ENCODE data around the gene CCR2.
"Not testable (repeated sequence)": the region's sequence is repeated elsewhere in the genome, so short reads cannot be mapped to it uniquely, and the experiment has no call there.

Gene CCR2

GRCh38 chr3:46378426-46378942 lies 24.6 kb downstream of the CCR2 start:
- Mint-ChIP-seq H3K36me3 (no peaks in the 10 kb centered on the region), H3K27ac (peak overlapping the region; percentile 2), H3K4me3 (no peak overlapping the region), H3K27me3 (peaks cover 8 to 16% of the 10 kb centered on the region in 2 donors), H3K9me3 (no peaks in the 10 kb centered on the region), H3K4me1 (peaks cover 20 to 29% of the 10 kb centered on the region in 2 donors)
- peak; percentile 36 for DNase-seq
- ATAC-seq (replicated peaks): peak; percentile 72 to 79

- ATAC-seq (replicated peaks): no peak
- no peak for DNase-seq
- H3K36me3 Mint-ChIP-seq: no peaks in the 10 kb centered on the region
- H3K27ac Mint-ChIP-seq: peak overlapping the region; percentile 31
- H3K27me3 Mint-ChIP-seq: peaks cover 0 to 5% of the 10 kb centered on the region in 2 donors
- H3K4me1 Mint-ChIP-seq: peaks cover 31 to 45% of the 10 kb centered on the region in 2 donors
- H3K9me3 Mint-ChIP-seq: no peaks in the 10 kb centered on the region
- no peak overlapping the region for H3K4me3 Mint-ChIP-seq
These were observed 26.7 kb downstream of the CCR2 start for GRCh38 chr3:46380471-46381221.

GRCh38 chr3:46381625-46382024 lies 27.7 kb downstream of the CCR2 start:
- Mint-ChIP-seq H3K4me1 (peaks cover 35 to 53% of the 10 kb centered on the region in 2 donors), H3K9me3 (no peaks in the 10 kb centered on the region), H3K4me3 (no peak overlapping the region), H3K36me3 (no peaks in the 10 kb centered on the region), H3K27ac (no peak overlapping the region), H3K27me3 (peaks cover 0 to 5% of the 10 kb centered on the region in 2 donors)
- ATAC-seq (replicated peaks) (no peak), DNase-seq (no peak)

- H3K4me3 Mint-ChIP-seq: peak overlapping the region in 1 of 2 donors; percentile 39
- no peaks in the 10 kb centered on the region for H3K36me3 Mint-ChIP-seq
- H3K27me3 Mint-ChIP-seq: peaks cover 0 to 1% of the 10 kb centered on the region in 2 donors
- H3K4me1 Mint-ChIP-seq: peaks cover 33 to 49% of the 10 kb centered on the region in 2 donors
- DNase-seq: no peak
- peak; percentile 72 to 77 for ATAC-seq (replicated peaks)
- H3K9me3 Mint-ChIP-seq: no peaks in the 10 kb centered on the region
- H3K27ac Mint-ChIP-seq: peak overlapping the region; percentile 78
These were observed 29.5 kb downstream of the CCR2 start for GRCh38 chr3:46383211-46383950.

- no peaks in the 10 kb centered on the region for H3K27me3 Mint-ChIP-seq
- peak overlapping the region in 1 of 2 donors; percentile 39 for H3K4me3 Mint-ChIP-seq
- DNase-seq (no peak), ATAC-seq (replicated peaks) (peak; percentile 60)
- peaks cover 32 to 47% of the 10 kb centered on the region in 2 donors for H3K4me1 Mint-ChIP-seq
- H3K27ac Mint-ChIP-seq: no peak overlapping the region
- no peaks in the 10 kb centered on the region for H3K36me3 Mint-ChIP-seq
- no peaks in the 10 kb centered on the region for H3K9me3 Mint-ChIP-seq
These were observed 30.0 kb downstream of the CCR2 start for GRCh38 chr3:46383951-46384330.

- ATAC-seq (replicated peaks) (peak; percentile 77 to 78), DNase-seq (no peak)
- Mint-ChIP-seq H3K4me3 (peak overlapping the region in 1 of 2 donors; percentile 1), H3K27me3 (no peaks in the 10 kb centered on the region), H3K4me1 (peaks cover 23 to 33% of the 10 kb centered on the region in 2 donors), H3K27ac (no peak overlapping the region), H3K36me3 (no peaks in the 10 kb centered on the region), H3K9me3 (no peaks in the 10 kb centered on the region)
These were observed 32.3 kb downstream of the CCR2 start for GRCh38 chr3:46386205-46386604.

- H3K4me1 Mint-ChIP-seq: peaks cover 11 to 20% of the 10 kb centered on the region in 2 donors
- not testable (repeated sequence) for H3K9me3 Mint-ChIP-seq; ATAC-seq (replicated peaks); H3K27me3 Mint-ChIP-seq; H3K4me3 Mint-ChIP-seq; H3K27ac Mint-ChIP-seq; H3K36me3 Mint-ChIP-seq; DNase-seq
These were observed 34.9 kb downstream of the CCR2 start for GRCh38 chr3:46388847-46389246.

- H3K36me3 Mint-ChIP-seq: no peaks in the 10 kb centered on the region
- H3K9me3 Mint-ChIP-seq: no peaks in the 10 kb centered on the region
- DNase-seq: no peak
- no peak for ATAC-seq (replicated peaks)
- no peak overlapping the region for H3K4me3 Mint-ChIP-seq
- peaks cover 8 to 16% of the 10 kb centered on the region in 2 donors for H3K4me1 Mint-ChIP-seq
- no peak overlapping the region for H3K27ac Mint-ChIP-seq
- H3K27me3 Mint-ChIP-seq: no peaks in the 10 kb centered on the region
These were observed 35.4 kb downstream of the CCR2 start for GRCh38 chr3:46389306-46389705.

- not testable (repeated sequence) for ATAC-seq (replicated peaks); H3K27ac Mint-ChIP-seq; DNase-seq; H3K4me3 Mint-ChIP-seq; H3K9me3 Mint-ChIP-seq; H3K36me3 Mint-ChIP-seq; H3K27me3 Mint-ChIP-seq
- H3K4me1 Mint-ChIP-seq: peaks cover 14 to 17% of the 10 kb centered on the region in 2 donors
These were observed 37.6 kb downstream of the CCR2 start for GRCh38 chr3:46391526-46391925.

GRCh38 chr3:46393011-46393410 lies 39.1 kb downstream of the CCR2 start:
- Mint-ChIP-seq H3K27me3 (peaks cover 4 to 5% of the 10 kb centered on the region in 2 donors), H3K4me1 (peaks cover 19 to 23% of the 10 kb centered on the region in 2 donors), H3K4me3 (no peak overlapping the region), H3K9me3 (no peaks in the 10 kb centered on the region), H3K27ac (no peak overlapping the region), H3K36me3 (no peaks in the 10 kb centered on the region)
- DNase-seq: no peak
- ATAC-seq (replicated peaks): no peak

- Mint-ChIP-seq H3K36me3 (no peaks in the 10 kb centered on the region), H3K27me3 (peaks cover 4 to 5% of the 10 kb centered on the region in 2 donors), H3K9me3 (no peaks in the 10 kb centered on the region), H3K4me1 (peaks cover 19 to 23% of the 10 kb centered on the region in 2 donors), H3K4me3 (no peak overlapping the region), H3K27ac (no peak overlapping the region)
- ATAC-seq (replicated peaks) (no peak), DNase-seq (no peak)
These were observed 39.9 kb downstream of the CCR2 start for GRCh38 chr3:46393554-46394434.

GRCh38 chr3:46395210-46395661 lies 41.3 kb downstream of the CCR2 start:
- H3K27me3 Mint-ChIP-seq: peaks cover 4 to 5% of the 10 kb centered on the region in 2 donors
- DNase-seq (no peak), ATAC-seq (replicated peaks) (peak in 1 of 2 donors; percentile 50)
- H3K27ac Mint-ChIP-seq: peak overlapping the region; percentile 63
- no peaks in the 10 kb centered on the region for H3K9me3 Mint-ChIP-seq
- no peak overlapping the region for H3K4me3 Mint-ChIP-seq
- no peaks in the 10 kb centered on the region for H3K36me3 Mint-ChIP-seq
- H3K4me1 Mint-ChIP-seq: peaks cover 19 to 23% of the 10 kb centered on the region in 2 donors

- Mint-ChIP-seq H3K36me3 (no peaks in the 10 kb centered on the region), H3K9me3 (no peaks in the 10 kb centered on the region), H3K27me3 (peaks cover 4 to 5% of the 10 kb centered on the region in 2 donors), H3K4me1 (peaks cover 19 to 23% of the 10 kb centered on the region in 2 donors), H3K27ac (peak overlapping the region; percentile 10), H3K4me3 (no peak overlapping the region)
- no peak for DNase-seq
- peak; percentile 79 to 80 for ATAC-seq (replicated peaks)
These were observed 42.0 kb downstream of the CCR2 start for GRCh38 chr3:46395766-46396530.

Measured in stimulated activated naive B cell treated with anti-CD40 and anti-IgM and Interleukin-4, amounts not matched to agents 10 μg/mL and 1 μg/mL and 100 μg/mL, for 72 hours (primary cell).